ENCODE data around the gene TLX1.

DNA sequence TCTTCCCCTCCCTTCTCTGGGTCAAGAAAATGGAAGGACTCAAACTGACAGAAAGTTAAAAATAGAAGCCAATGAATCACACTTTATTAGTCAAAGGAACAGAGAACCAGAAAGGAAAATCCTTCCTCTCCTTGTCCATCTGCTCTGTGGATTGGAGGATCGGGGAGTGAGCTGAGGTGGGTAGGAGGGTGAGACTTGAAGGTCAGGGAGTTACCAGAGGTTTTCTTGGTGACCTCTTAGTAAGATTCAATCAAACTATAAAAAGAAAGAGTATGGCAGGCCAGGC is 12.2 kb downstream of the TLX1 start:
- TF ChIP-seq EZH2 (IDR thresholded peaks at IDR 0.05) (no peak), POLR2AphosphoS5 (IDR thresholded peaks at IDR 0.05; ENCODE audit: borderline replicate concordance, low read depth, low read length) (no peak)
